ENCODE data around the gene ABLIM2.

The ABLIM2 gene

GRCh38 chr4:8119877-8120276 lies 38.7 kb downstream of the ABLIM2 start:
- DNase-seq (ENCODE audit: low read depth): no peak

GRCh38 chr4:8118531-8118930 lies 40.1 kb downstream of the ABLIM2 start:
- DNase-seq (ENCODE audit: low read depth): no peak

DNA sequence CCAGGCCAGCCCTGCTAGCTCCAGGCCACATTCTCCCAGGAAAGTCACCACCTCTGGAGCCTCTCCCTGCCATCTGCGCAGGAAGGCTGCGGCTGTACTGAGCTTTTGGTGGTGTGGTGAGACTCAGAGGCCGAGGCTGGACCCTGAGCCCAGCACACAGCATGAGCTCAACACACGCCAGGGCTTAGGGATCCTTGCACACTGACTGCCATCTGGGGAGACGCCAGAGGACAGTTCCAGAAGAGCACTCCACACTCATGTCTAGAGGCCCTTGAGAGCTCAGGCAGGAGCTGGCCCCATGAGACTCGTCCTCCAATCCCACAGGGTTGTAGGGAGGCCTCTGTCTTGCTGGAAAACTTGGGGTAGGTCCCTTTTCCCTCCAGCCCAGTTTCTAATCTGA lies 40.6 kb downstream of the ABLIM2 start:
- no peak for DNase-seq (ENCODE audit: low read depth)

- peak; percentile 45 for DNase-seq (ENCODE audit: low read depth)
Measured at GRCh38 chr4:8117278-8117682, 41.3 kb downstream of the ABLIM2 start.

DNA sequence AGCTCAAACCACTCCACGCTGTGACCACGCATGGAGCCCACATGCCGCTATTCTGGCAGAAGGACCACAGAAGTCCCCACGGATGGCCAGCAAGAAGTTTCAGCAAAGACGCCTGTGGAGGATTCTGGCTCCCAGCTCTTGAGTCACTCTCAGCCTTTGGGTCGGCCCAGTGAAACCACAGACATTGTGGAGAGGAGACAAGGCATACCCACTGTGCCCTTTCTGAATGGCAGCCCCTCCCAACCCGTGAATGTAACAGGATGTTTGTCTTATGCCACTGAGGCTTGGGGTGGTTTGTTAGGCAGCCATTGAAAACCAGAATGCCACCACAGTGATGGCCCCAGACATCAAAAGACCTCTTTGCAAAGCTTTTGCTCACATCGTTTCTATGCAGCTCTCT lies 42.7 kb downstream of the ABLIM2 start:
- DNase-seq (ENCODE audit: low read depth): no peak

DNA sequence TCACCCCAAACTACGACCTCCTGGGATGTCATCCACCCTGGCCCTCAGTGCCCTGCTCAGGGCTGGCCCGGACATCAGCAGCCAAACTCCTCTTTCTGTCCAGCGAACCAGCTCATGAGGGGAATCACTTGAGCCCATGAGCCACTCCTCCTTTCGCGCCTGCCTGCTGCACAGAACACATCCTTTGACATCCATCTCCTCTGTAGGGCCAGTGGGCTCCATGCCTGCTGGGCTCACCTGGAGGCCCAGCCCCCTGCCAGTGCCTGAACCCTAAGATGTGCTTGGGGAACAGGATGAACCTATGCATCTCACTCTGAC lies 43.5 kb downstream of the ABLIM2 start:
- DNase-seq (ENCODE audit: low read depth): no peak

DNA sequence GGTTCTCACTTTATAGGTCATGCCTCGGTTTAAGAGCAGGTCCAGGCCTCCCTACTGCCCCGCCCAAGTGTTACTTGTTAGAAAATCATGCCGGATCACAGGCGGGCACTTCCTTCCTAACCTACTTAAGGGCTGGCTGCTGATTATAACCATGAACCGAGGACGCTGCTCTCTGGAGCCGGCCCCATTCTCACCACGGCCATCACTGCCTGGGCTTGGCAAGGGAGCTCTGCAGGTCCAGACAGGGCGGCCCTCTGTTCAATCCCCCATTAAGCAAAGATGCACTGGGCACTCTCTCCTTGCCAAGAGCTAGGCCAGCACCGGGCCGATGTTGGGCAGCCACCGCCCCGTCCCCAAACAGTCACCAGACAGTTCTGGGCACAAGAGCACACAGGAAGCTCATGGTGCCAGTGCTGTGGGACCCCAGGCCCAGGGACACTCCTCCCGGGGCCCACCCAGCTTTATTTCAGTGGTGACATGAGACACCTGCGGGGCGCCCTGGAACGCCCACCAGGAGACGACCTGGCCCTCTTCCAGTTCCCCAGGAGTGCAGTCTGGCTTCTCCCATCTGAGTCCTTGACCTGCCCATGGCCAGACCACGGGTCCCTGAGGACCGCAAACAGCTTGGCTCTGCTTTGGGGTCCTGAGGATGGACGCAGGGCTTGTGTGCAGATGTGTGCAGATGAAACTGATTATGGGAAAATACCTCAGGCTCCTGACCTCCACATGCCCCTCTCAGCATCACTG lies 44.0 kb downstream of the ABLIM2 start:
- no peak for DNase-seq (ENCODE audit: low read depth)

DNA sequence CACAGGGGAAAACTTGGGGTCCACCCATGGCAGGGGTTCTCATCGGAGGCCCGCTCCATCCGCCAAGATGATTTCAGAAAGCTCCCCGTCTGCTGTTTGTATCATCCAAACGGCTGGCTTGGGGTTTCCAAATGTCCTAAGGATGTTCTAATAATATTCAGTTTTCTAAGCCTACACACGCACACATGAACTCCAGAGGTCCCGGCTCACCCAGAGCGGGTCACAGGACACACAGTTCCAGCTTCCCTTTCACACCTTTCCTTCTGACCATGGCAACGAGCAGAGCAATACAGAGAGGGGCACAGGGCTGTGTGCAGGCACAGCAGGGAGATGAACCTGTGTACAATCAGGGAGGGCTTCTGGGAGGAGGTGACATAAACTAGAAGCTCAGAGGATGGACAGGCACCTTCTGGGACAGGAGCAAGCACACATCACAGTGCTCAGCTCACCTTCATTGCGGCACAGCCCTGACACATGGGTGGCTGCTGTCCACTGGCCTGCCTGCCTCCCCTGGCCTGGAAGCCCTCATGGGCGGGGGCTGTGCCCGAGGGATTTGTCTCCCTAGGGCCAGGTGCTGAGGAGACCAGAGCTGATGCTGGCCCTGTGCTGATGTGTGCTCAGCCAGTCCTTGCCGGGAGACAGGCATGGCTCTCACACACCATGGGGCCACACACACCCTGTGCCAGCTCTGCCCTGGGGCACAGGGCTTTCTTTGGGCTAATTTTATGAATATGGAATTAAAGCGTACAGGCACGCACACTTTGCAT lies 44.8 kb downstream of the ABLIM2 start:
- DNase-seq (ENCODE audit: low read depth): no peak

- DNase-seq (ENCODE audit: low read depth): no peak
Measured at GRCh38 chr4:8112672-8113071, 45.9 kb downstream of the ABLIM2 start.

DNA sequence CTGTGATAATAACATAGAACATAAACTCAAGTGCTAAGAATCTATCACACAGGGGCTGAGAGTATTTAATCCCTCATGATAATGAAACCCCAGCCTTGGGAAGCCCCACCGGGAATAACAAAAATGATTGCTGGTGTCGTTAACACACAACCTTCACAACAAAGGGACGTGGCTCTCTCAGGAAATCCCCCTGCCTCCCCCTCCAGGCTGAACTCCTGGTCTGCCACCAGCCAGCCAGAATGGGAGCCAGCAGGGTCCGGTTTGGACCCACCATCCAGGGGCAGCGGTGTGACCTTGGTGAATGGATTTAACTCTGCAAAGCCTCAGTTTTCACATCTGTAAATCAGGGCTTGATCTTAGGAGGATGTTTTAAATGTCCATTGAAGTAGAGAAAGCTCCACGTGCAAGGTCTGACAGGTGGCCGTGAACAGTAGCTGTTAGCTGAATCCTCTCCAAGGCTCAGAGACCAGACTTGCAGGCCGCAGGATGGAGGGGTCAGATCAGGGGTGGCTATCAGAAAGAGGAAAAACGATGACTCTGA lies 46.5 kb downstream of the ABLIM2 start:
- no peak for DNase-seq (ENCODE audit: low read depth)

DNA sequence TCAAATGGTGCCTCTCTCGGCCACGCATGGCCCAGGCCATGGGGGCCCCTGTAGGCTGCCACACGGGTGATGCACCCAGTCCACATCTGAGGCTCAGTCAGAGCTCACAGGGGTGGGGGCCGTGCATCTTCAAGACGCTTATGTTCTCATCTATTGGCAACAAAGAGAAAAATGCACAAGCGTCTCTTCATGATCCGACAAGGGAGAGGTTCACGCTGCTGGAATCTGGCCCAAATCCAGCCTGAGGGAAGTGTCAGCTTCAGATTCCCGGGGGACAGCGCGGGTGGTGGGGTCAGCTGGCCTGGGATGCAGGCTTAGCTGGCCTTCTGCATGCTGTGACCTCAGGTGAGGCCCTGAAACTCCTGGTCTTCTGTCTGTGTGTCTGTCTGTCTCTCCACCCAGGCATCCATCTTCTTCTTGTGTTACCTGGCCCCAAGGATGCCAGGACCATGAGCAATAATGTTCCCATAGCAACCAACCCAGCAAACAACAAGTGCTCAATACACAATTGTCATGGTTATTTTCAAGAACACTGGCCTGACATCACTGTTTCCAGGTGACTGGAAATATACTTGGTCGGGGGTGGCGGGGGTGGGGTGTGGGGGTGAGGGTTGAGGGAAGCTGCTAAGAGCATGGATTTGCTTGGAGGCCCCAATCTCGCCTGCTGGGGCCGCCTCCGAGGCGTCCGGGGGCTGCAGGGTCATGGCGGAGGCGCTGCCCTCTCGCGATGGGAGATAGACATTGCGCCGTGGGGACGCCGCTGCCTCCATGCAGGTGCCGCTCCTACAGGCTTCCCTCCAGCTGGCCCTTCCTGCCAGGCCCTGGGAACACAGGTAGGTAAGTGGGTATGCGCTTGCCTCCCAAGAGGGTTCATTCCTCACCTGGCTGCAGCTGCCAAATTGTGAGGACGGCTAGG lies 48.3 kb downstream of the ABLIM2 start:
- DNase-seq (ENCODE audit: low read depth): no peak

DNA sequence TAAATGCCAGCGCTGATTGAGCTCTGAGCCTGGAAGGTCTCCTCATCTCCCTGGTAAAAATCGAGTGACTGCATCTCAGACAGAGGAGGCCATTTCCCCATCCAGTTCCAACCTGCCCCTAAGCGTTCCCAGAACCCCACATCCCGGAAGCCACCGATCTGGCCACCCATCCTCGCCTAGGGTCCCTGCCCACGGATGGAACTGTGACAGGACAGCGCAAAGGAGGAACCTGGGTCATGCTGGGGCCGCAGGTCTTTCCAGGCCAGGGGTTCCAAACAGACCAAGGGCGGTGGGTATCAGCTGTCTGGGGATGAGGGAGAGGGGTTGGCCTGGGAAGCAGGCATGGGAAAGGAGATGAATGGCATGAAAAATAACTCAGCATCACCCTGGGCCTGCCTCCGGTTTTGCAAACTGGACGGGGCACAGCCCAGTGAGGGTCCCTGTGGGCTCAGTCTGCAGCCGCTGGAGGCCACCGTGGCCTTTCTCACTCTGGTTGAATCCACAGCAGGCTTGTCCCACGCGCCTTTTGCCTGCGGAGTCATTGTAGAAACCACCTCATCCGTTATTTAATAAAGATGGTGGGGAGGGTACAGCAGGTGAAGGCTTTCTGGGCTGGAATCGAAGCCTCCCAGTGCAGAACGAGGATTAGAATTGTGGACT lies 49.1 kb downstream of the ABLIM2 start:
- no peak for DNase-seq (ENCODE audit: low read depth)

DNA sequence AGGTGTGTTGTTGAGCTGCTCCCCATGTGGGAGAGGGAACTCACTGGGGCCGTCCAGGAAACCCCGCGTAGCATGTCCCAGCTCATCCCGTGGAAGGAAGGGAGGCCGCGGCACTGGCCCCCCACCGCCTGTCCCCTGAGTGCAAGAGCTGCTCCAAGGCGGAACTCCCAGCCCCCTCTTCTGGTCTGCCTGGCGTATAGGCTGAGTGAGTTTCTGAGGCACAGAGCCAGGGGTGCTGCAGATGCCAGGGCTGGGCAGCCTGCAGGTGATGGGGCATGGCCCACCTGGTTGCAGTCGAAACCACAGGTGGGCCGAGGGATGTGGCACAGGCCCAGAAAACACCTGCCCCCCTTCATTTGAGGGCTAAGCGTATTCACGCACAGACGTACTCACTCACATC lies 49.6 kb downstream of the ABLIM2 start:
- DNase-seq (ENCODE audit: low read depth): no peak

GRCh38 chr4:8108261-8108660 lies 50.4 kb downstream of the ABLIM2 start:
- DNase-seq (ENCODE audit: low read depth): no peak

- no peak for DNase-seq (ENCODE audit: low read depth)
Measured at GRCh38 chr4:8107146-8107657, 51.4 kb downstream of the ABLIM2 start.

- no peak for DNase-seq (ENCODE audit: low read depth)
Measured at GRCh38 chr4:8106451-8107025, 52.1 kb downstream of the ABLIM2 start.

DNA sequence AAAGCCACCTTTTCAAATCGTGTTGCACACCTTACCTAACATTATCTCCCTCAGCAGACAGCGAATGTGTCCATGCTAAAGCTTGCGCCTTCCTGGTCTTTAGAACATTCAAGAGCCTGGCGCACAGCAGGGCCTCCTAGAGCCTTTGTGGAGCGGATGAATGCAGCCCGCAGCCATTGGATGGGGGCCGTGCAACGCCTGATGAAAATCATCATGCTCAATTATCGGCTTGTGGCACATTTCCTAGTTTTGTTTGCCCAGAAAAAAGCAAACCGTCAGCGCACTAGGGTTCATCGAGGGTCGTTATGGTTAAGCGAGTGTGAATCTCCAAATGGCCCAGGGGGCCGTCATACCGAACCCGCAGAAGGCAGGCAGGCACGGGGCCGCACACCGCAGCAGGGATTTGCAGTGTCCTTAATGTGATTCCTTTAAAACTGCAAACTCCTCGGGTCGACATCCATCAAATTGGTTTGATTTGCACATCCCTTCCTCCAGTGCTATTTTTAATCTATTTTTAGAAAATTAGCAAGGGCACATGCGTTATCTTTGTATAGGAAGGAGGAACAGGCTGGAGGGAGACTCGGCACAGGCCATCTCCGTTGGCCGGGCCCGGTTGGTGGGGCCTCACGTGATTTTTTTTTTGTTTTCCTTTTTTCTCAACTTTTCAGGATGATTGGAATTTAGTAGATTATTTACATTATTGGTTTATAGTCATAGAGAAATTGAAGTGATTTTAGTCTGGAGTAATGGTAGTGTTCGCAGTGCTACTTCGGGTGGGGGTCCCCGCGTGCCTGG lies 53.1 kb downstream of the ABLIM2 start:
- DNase-seq (ENCODE audit: low read depth): no peak

- no peak for DNase-seq (ENCODE audit: low read depth)
Measured at GRCh38 chr4:8104491-8105305, 53.9 kb downstream of the ABLIM2 start.
